Activated T-cell treated with anti-CD3 and anti-CD28 coated beads, Interleukin-2, amount 50 U/mL, for 72 hours (primary cell): ENCODE data around the gene SYNE1. TPM values are rescaled to one million over a fixed set of nuclear protein-coding genes. Genes with fewer than 3 reads are reported as not detected.
A peak's percentile ranks its signal among the peaks of the same experiment; 100 is the strongest.

Experiments used
- ATAC-seq, 2 donors: fragments of 150-1000 bp; cut with Tn5 transposase; replicated peaks in 1 of 2; 2 replicates each; pipeline ENCODE4 v1.10.0; 2021; ENCODE audit warnings: moderate library complexity in 2 of 2, mild to moderate bottlenecking in 1 of 2
- DNase-seq, 2 donors: peaks; one replicate each; pipeline ENCODE4 v3.0.0; 2021 to 2022; ENCODE audit warnings: mixed read lengths in 1 of 2
- H3K27ac Mint-ChIP-seq: one replicate; pipeline ENCODE4 v1.8.0; 2022; ENCODE audit warnings: mild to moderate bottlenecking, moderate library complexity, mixed read lengths
- H3K27me3 Mint-ChIP-seq: one replicate; pipeline ENCODE4 v1.8.0; 2022; ENCODE audit warnings: low read depth, mixed read lengths
- H3K36me3 Mint-ChIP-seq, 2 donors: one replicate each; pipeline ENCODE4 v1.8.0; 2022; ENCODE audit warnings: mixed read lengths in 2 of 2, mild to moderate bottlenecking in 1 of 2; ENCODE audit not compliant: insufficient read depth in 2 of 2
- H3K4me1 Mint-ChIP-seq: one replicate; pipeline ENCODE4 v1.8.0; 2022; ENCODE audit warnings: low read depth, mixed read lengths
- H3K4me3 Mint-ChIP-seq, 2 donors: one replicate each; pipeline ENCODE4 v1.8.0; 2022; ENCODE audit warnings: mild to moderate bottlenecking in 2 of 2, mixed read lengths in 2 of 2, moderate library complexity in 2 of 2
- H3K9me3 Mint-ChIP-seq, 2 donors: one replicate each; pipeline ENCODE4 v1.8.0; 2022; ENCODE audit warnings: mixed read lengths in 2 of 2
- total RNA-seq, 2 donors: library from RNA; stranded (reverse); gene quantifications; one replicate each; pipeline ENCODE4 v1.2.3, GENCODE V29; 2022

The SYNE1 gene
- total RNA-seq, 2 donors from 2014 or later: 34.5 to 38.9 TPM

DNA sequence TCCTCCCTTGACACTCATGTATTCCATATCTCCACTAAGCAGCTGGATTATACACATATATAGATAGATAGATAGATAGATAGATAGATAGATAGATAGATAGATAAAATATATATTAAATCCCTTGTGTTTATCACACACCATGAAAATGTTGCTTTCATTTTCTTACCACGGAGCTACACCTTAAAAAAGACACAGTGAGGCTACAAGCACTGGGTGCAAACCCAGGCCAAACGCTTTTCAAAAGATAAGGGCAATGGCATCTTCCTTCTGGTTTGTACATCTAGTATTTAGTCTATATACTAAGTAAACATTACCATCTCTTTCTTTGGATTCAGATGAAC lies 452.6 kb downstream of the SYNE1 start:
- ATAC-seq (peak; percentile 30 to 42), DNase-seq (no peak)
- H3K4me3 Mint-ChIP-seq: peak overlapping the region; percentile 86 to 88
- peaks cover 0 to 13% of the 10 kb centered on the region in 2 donors for H3K36me3 Mint-ChIP-seq
- peak overlapping the region; percentile 89 for H3K27ac Mint-ChIP-seq
- no peaks in the 10 kb centered on the region for H3K9me3 Mint-ChIP-seq
- H3K27me3 Mint-ChIP-seq: no peaks in the 10 kb centered on the region
- peaks cover 92% of the 10 kb centered on the region for H3K4me1 Mint-ChIP-seq

GRCh38 chr6:152180601-152181000 lies 456.6 kb downstream of the SYNE1 start:
- no peaks in the 10 kb centered on the region for H3K9me3 Mint-ChIP-seq
- H3K27me3 Mint-ChIP-seq: no peaks in the 10 kb centered on the region
- no peak for ATAC-seq
- no peak for DNase-seq
- peaks cover 56% of the 10 kb centered on the region for H3K4me1 Mint-ChIP-seq
- H3K27ac Mint-ChIP-seq: peak overlapping the region; percentile 86
- peak overlapping the region in 1 of 2 donors; percentile 63 for H3K4me3 Mint-ChIP-seq
- H3K36me3 Mint-ChIP-seq: peaks cover 0 to 6% of the 10 kb centered on the region in 2 donors

DNA sequence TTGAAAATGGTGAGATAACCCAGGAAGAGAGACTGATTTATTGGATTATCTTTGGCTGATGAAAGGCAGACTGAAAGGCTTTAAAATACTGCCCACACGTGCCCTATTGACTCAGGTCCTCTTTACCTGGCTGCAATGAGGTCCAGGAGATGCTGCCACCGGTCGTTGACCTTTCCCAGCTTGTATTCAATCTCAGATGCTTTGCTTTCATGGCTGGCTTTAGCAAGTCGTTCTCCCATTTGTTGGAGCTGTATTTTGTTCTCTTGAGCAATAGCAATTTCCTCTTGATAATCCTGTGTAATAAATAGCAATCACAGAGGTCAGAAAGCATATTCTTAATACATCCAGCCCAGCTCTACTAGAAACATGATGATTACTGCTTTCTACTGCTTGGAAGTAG lies 460.9 kb downstream of the SYNE1 start:
- Mint-ChIP-seq H3K36me3 (peaks cover 0 to 9% of the 10 kb centered on the region in 2 donors), H3K27ac (no peak overlapping the region), H3K4me3 (no peak overlapping the region), H3K9me3 (no peaks in the 10 kb centered on the region), H3K27me3 (no peaks in the 10 kb centered on the region), H3K4me1 (peaks cover 32% of the 10 kb centered on the region)
- DNase-seq (no peak), ATAC-seq (no peak)

DNA sequence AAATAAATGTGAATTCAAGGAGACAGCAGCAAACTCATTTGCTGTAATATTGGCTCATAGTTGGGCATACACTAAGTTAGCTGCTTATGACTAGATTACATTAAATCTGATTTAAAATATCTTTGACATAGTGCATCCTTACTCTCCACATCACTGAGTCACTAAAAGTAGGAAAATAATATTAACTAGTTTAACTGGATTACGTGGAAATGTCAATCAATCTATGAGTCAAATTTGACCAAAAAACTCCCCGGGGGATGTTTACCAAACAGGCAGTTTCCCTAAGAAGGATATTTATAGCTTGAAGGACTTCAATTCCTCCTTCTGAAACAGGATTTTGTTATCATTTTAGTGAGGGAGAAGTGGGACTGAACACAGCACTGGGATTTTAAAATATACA lies 463.2 kb downstream of the SYNE1 start:
- Mint-ChIP-seq H3K27ac (peak overlapping the region; percentile 68), H3K27me3 (no peaks in the 10 kb centered on the region), H3K4me1 (peaks cover 30% of the 10 kb centered on the region), H3K4me3 (no peak overlapping the region), H3K9me3 (peaks cover 0 to 2% of the 10 kb centered on the region in 2 donors), H3K36me3 (peaks cover 3 to 11% of the 10 kb centered on the region in 2 donors)
- ATAC-seq (no peak), DNase-seq (no peak)

DNA sequence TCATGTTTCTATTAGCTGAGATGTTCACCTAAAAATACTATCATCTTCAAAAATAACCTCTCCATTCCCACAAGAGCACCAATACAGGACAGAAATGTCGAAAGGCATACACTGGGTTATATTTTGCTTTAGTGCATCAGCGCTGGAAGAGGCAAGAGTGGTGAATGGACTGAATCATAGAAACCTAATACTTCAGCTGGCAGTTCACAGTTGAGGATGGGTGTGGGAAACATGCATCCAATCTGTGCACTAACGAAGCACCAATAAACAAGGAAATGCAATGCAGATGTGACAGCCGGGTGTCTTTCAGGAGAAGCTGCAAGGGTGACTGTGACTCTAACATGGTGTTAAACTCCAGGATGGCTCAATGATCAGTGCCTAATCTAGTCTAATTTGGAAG lies 463.8 kb downstream of the SYNE1 start:
- peaks cover 30% of the 10 kb centered on the region for H3K4me1 Mint-ChIP-seq
- peak overlapping the region in 1 of 2 donors; percentile 52 for H3K4me3 Mint-ChIP-seq
- no peak for DNase-seq

DNA sequence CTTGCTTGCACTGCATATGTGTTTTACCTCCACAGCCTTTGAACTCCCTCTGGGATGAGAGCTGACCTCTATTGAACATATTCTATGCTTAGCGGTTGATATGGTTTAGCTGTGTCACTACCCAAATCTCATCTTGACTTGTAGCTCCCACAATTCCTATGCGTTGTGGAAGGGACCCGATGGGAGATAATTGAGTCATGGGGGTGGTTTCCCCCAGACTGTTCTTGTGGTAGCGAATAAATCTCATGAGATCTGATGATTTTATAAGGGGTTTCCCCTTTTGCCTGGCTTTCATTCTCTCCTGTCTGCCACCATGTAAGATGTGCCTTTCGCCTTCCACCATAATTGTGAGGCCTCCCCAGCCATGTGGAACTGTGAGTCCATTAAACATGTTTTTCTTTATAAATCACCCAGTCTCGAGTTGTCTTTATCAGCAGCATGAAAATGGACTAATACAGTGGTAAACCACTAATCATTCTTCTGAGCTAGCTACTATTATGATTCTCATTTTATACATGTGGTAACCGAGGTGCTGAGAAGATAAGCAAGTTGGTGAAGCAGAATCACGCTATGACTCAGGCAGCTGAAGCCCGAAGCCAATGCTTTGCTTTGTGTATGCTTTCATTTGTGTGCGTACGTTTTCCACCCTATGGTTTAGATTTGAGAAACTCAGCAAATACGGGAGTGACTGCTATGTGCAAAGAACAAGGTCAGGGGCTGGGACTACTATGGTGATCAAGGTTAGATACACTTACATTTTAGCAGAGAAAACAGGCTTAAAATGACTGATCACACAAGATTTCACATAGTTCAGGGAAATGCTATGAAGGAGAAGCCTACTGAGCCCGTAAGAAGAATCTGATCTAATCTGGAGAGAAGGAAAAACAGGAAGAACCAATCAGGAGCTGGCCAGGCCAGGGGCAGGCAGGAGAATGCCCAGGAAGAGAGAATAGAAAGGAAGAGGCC lies 466.2 kb downstream of the SYNE1 start:
- H3K9me3 Mint-ChIP-seq: peaks cover 0 to 2% of the 10 kb centered on the region in 2 donors
- DNase-seq (peak; percentile 75 to 82), ATAC-seq (peak; percentile 94 to 95)
- peaks cover 5 to 13% of the 10 kb centered on the region in 2 donors for H3K36me3 Mint-ChIP-seq
- H3K27me3 Mint-ChIP-seq: no peaks in the 10 kb centered on the region
- H3K4me3 Mint-ChIP-seq: peak overlapping the region; percentile 78 to 87
- H3K4me1 Mint-ChIP-seq: peaks cover 30% of the 10 kb centered on the region
- peak overlapping the region; percentile 97 for H3K27ac Mint-ChIP-seq

More for the DNA sequence above, 463.8 kb downstream of the SYNE1 start:
- peaks cover 0 to 2% of the 10 kb centered on the region in 2 donors for H3K9me3 Mint-ChIP-seq
- peak overlapping the region; percentile 68 for H3K27ac Mint-ChIP-seq
- H3K27me3 Mint-ChIP-seq: no peaks in the 10 kb centered on the region
- peaks cover 3 to 11% of the 10 kb centered on the region in 2 donors for H3K36me3 Mint-ChIP-seq
- ATAC-seq: no peak

DNA sequence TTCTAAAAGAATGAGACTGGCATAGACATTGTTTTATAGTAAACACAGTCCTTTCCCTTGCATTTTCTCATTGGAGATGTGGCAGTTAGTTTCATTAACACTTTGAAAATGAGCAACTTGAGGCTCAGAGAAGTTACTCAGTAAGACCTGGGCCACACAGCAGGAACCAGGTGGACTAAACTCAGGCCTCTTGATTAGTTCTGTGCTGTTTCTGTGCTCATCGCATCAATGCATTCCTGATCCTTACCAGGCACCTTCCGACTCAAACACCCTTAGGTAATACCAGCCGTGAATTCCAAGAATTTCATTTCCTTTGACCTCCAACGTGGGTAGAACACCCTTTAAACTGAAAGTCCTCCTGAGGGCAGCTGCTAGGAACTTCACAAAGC lies 466.9 kb downstream of the SYNE1 start:
- H3K36me3 Mint-ChIP-seq: peaks cover 5 to 13% of the 10 kb centered on the region in 2 donors
- H3K4me1 Mint-ChIP-seq: peaks cover 30% of the 10 kb centered on the region
- H3K27ac Mint-ChIP-seq: peak overlapping the region; percentile 97
- DNase-seq: no peak
- peak overlapping the region; percentile 78 to 87 for H3K4me3 Mint-ChIP-seq
- H3K27me3 Mint-ChIP-seq: no peaks in the 10 kb centered on the region
- H3K9me3 Mint-ChIP-seq: peaks cover 0 to 2% of the 10 kb centered on the region in 2 donors
- no peak for ATAC-seq

DNA sequence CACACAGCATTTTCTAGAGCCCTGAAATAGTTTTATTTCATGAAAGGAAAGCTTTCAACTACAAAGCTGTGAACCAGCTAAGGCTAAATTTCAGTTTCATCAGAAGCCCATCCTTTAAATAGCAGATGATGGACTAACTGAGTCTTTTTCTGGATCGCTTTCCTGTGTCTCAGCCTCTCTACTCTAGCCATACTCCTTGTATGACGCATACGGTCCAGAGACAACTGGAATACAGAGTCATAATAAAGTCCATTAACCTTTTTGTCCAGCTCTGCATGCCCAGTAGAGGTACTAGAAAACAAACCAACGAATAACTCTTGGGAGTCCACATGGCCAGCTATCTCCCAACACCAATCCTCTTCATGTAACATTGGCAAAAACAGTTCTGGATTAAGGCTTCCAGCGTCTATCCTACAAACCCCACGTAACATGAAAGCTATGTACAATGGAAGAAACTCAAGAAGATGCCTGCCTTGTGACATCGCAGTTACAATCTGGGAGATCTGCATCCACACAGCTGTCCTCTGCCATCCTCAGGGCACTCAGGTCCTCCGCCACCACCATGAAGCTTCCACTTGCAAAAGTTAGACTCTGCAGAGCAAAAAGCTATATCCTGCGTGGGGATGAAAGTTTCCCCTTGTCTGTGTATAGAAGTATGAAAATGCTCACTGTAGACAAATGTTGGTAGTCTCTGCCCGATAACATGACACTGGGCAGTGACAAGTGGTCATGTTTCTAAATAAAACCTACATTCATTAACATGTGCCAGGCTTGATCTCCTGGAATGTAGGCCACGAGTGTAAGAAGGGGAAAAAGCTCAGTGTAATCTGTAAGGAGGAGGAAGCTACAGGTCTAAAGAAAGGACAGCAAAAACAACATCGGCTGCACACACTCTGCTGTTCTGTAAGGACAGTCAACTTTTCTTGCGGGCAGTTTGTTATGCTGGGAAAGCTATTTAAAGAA lies 469.2 kb downstream of the SYNE1 start:
- no peak for DNase-seq
- peaks cover 25% of the 10 kb centered on the region for H3K4me1 Mint-ChIP-seq
- H3K27me3 Mint-ChIP-seq: no peaks in the 10 kb centered on the region
- H3K9me3 Mint-ChIP-seq: peaks cover 0 to 2% of the 10 kb centered on the region in 2 donors
- peaks cover 5 to 12% of the 10 kb centered on the region in 2 donors for H3K36me3 Mint-ChIP-seq
- no peak for ATAC-seq
- H3K4me3 Mint-ChIP-seq: no peak overlapping the region
- peak overlapping the region; percentile 58 for H3K27ac Mint-ChIP-seq

GRCh38 chr6:152166897-152167296 lies 470.3 kb downstream of the SYNE1 start:
- Mint-ChIP-seq H3K27me3 (no peaks in the 10 kb centered on the region), H3K27ac (no peak overlapping the region), H3K36me3 (peaks cover 5 to 15% of the 10 kb centered on the region in 2 donors), H3K4me1 (peaks cover 24% of the 10 kb centered on the region), H3K4me3 (no peak overlapping the region), H3K9me3 (peaks cover 0 to 2% of the 10 kb centered on the region in 2 donors)
- DNase-seq (no peak), ATAC-seq (no peak)

DNA sequence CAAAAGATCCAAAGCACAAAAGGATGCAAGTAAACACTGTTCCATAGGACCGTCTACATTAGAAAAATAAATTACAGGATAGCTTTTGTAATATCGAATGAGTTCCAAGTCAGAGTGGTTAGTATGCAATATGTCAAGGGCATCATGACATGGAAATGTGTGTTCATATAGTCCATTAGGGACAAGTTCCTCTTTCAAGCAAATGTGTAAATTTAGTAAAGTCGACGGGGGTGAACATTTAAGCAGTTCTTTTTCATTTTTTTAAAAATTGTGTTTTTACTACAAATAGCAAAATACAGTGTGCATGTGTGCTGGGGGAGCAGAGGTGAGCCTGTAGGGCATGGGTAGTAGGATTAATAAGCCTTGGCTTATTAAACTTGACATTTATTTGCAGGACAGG lies 470.7 kb downstream of the SYNE1 start:
- peak overlapping the region; percentile 67 for H3K27ac Mint-ChIP-seq
- peaks cover 0 to 2% of the 10 kb centered on the region in 2 donors for H3K9me3 Mint-ChIP-seq
- no peak for DNase-seq
- no peak for ATAC-seq
- H3K27me3 Mint-ChIP-seq: no peaks in the 10 kb centered on the region
- H3K36me3 Mint-ChIP-seq: peaks cover 5 to 15% of the 10 kb centered on the region in 2 donors
- peaks cover 24% of the 10 kb centered on the region for H3K4me1 Mint-ChIP-seq
- no peak overlapping the region for H3K4me3 Mint-ChIP-seq

GRCh38 chr6:152164957-152165356 lies 472.2 kb downstream of the SYNE1 start:
- Mint-ChIP-seq H3K27ac (no peak overlapping the region), H3K9me3 (no peaks in the 10 kb centered on the region), H3K36me3 (peaks cover 2 to 10% of the 10 kb centered on the region in 2 donors), H3K4me1 (peaks cover 24% of the 10 kb centered on the region), H3K4me3 (no peak overlapping the region), H3K27me3 (no peaks in the 10 kb centered on the region)
- DNase-seq (no peak), ATAC-seq (no peak)

GRCh38 chr6:152161501-152161900 lies 475.7 kb downstream of the SYNE1 start:
- DNase-seq (no peak), ATAC-seq (peak; percentile 79 to 82)
- peak overlapping the region; percentile 96 for H3K27ac Mint-ChIP-seq
- peaks cover 30% of the 10 kb centered on the region for H3K4me1 Mint-ChIP-seq
- no peaks in the 10 kb centered on the region for H3K27me3 Mint-ChIP-seq
- peaks cover 0 to 7% of the 10 kb centered on the region in 2 donors for H3K36me3 Mint-ChIP-seq
- H3K9me3 Mint-ChIP-seq: no peaks in the 10 kb centered on the region
- H3K4me3 Mint-ChIP-seq: peak overlapping the region; percentile 57 to 87
